ENCODE results near the gene NOP53.
A peak's percentile ranks its signal among the peaks of the same experiment; 100 is the strongest.

NOP53 gene

GRCh38 chr19:47749326-47749725, 4.0 kb downstream of the NOP53 start:
- peaks cover 28% of the 10 kb centered on the region for H3K4me1 ChIP-seq (ENCODE audit: insufficient read depth, low read length)
- ATAC-seq (ENCODE audit: insufficient read depth, low read depth) (no peak), DNase-seq (no peak)
- peaks cover 51% of the 10 kb centered on the region for H4K20me1 ChIP-seq (ENCODE audit: insufficient read depth, low read length)
- no peak for TF ChIP-seq CTCF (IDR thresholded peaks at IDR 0.05; ENCODE audit: borderline replicate concordance, extremely low read depth, low read length, poor library complexity, severe bottlenecking)
- no peak for TF ChIP-seq EZH2 (IDR thresholded peaks at IDR 0.05; ENCODE audit: borderline replicate concordance, low read depth, low read length, severe bottlenecking)
- no peaks in the 10 kb centered on the region for H3K27me3 ChIP-seq (ENCODE audit: insufficient read depth, low read length, poor library complexity)
- no peak overlapping the region for H3K27ac ChIP-seq (ENCODE audit: low read length)
- H3K9me3 ChIP-seq (ENCODE audit: insufficient read depth, low read length, severe bottlenecking): no peaks in the 10 kb centered on the region
- H3K4me3 ChIP-seq (ENCODE audit: low read depth in 1 of 2, low read length in 2 of 2): no peak overlapping the region
- H3K36me3 ChIP-seq (ENCODE audit: insufficient read depth, low read length): peaks cover 74% of the 10 kb centered on the region
- peaks cover 41% of the 10 kb centered on the region for H3K79me2 ChIP-seq (ENCODE audit: insufficient read depth, low read length)
- H3K9ac ChIP-seq (ENCODE audit: low read depth, low read length): no peak overlapping the region
- no peak overlapping the region for H2AFZ ChIP-seq (ENCODE audit: low read depth, low read length)
- H3K4me2 ChIP-seq (ENCODE audit: insufficient read depth, low read length): no peak overlapping the region

- TF ChIP-seq EZH2 (IDR thresholded peaks at IDR 0.05; ENCODE audit: borderline replicate concordance, low read depth, low read length, severe bottlenecking): no peak
- no peak for TF ChIP-seq CTCF (IDR thresholded peaks at IDR 0.05; ENCODE audit: borderline replicate concordance, extremely low read depth, low read length, poor library complexity, severe bottlenecking)
- H3K36me3 ChIP-seq (ENCODE audit: insufficient read depth, low read length): peaks cover 85% of the 10 kb centered on the region
- no peak overlapping the region for H3K4me2 ChIP-seq (ENCODE audit: insufficient read depth, low read length)
- no peak overlapping the region for H3K27ac ChIP-seq (ENCODE audit: low read length)
- peaks cover 37% of the 10 kb centered on the region for H3K79me2 ChIP-seq (ENCODE audit: insufficient read depth, low read length)
- no peak overlapping the region for H3K9ac ChIP-seq (ENCODE audit: low read depth, low read length)
- DNase-seq (no peak), ATAC-seq (ENCODE audit: insufficient read depth, low read depth) (no peak)
- no peak overlapping the region for H3K4me3 ChIP-seq (ENCODE audit: low read depth in 1 of 2, low read length in 2 of 2)
- no peaks in the 10 kb centered on the region for H3K9me3 ChIP-seq (ENCODE audit: insufficient read depth, low read length, severe bottlenecking)
- H3K4me1 ChIP-seq (ENCODE audit: insufficient read depth, low read length): peaks cover 19% of the 10 kb centered on the region
- H2AFZ ChIP-seq (ENCODE audit: low read depth, low read length): no peak overlapping the region
- no peaks in the 10 kb centered on the region for H3K27me3 ChIP-seq (ENCODE audit: insufficient read depth, low read length, poor library complexity)
- H4K20me1 ChIP-seq (ENCODE audit: insufficient read depth, low read length): peaks cover 59% of the 10 kb centered on the region
These were observed 5.4 kb downstream of the NOP53 start for GRCh38 chr19:47750752-47751151.

- peaks cover 72% of the 10 kb centered on the region for H4K20me1 ChIP-seq (ENCODE audit: insufficient read depth, low read length)
- H3K4me1 ChIP-seq (ENCODE audit: insufficient read depth, low read length): peaks cover 4% of the 10 kb centered on the region; the same call in 1 of the 2 replicates
- no peak overlapping the region for H2AFZ ChIP-seq (ENCODE audit: low read depth, low read length)
- no peak overlapping the region for H3K9ac ChIP-seq (ENCODE audit: low read depth, low read length)
- no peak overlapping the region; the same call in 1 of the 2 replicates for H3K27ac ChIP-seq (ENCODE audit: low read length)
- H3K36me3 ChIP-seq (ENCODE audit: insufficient read depth, low read length): peaks cover 92% of the 10 kb centered on the region
- peaks cover 20% of the 10 kb centered on the region for H3K79me2 ChIP-seq (ENCODE audit: insufficient read depth, low read length)
- TF ChIP-seq EZH2 (IDR thresholded peaks at IDR 0.05; ENCODE audit: borderline replicate concordance, low read depth, low read length, severe bottlenecking) (no peak), CTCF (IDR thresholded peaks at IDR 0.05; ENCODE audit: borderline replicate concordance, extremely low read depth, low read length, poor library complexity, severe bottlenecking) (no peak)
- no peaks in the 10 kb centered on the region for H3K27me3 ChIP-seq (ENCODE audit: insufficient read depth, low read length, poor library complexity)
- H3K4me3 ChIP-seq (ENCODE audit: low read depth in 1 of 2, low read length in 2 of 2): no peak overlapping the region
- ATAC-seq (ENCODE audit: insufficient read depth, low read depth) (peak; percentile 59), DNase-seq (peak; percentile 37)
- H3K9me3 ChIP-seq (ENCODE audit: insufficient read depth, low read length, severe bottlenecking): no peaks in the 10 kb centered on the region
- no peak overlapping the region for H3K4me2 ChIP-seq (ENCODE audit: insufficient read depth, low read length)
These were observed 7.3 kb downstream of the NOP53 start for GRCh38 chr19:47752440-47753211.
